KMS-11 (cell line): ENCODE measurements around the gene KCNB1.

Experiments used
- H2AFZ ChIP-seq: fragments of 200-600 bp; sonication (generic); 2 replicates; pipeline ENCODE4 v1.6.1; 2016; ENCODE audit warnings: antibody characterized with exemption, mixed run types, low read depth
- H3K27ac ChIP-seq: fragments of 200-600 bp; sonication (generic); 2 replicates; pipeline ENCODE4 v1.6.1; 2016; ENCODE audit warnings: mild to moderate bottlenecking, mixed run types
- H3K27me3 ChIP-seq: fragments of 200-600 bp; sonication (generic); 2 replicates; pipeline ENCODE4 v1.6.1; 2017; ENCODE audit warnings: mild to moderate bottlenecking, low read depth, mixed run types, moderate library complexity; ENCODE audit not compliant: insufficient read depth
- H3K36me3 ChIP-seq: fragments of 200-600 bp; sonication (generic); 2 replicates; pipeline ENCODE4 v1.6.1; 2017; ENCODE audit warnings: mild to moderate bottlenecking, mixed run types; ENCODE audit not compliant: insufficient read depth
- H3K4me1 ChIP-seq: fragments of 200-600 bp; sonication (generic); 2 replicates; pipeline ENCODE4 v1.6.1; 2016; ENCODE audit warnings: mild to moderate bottlenecking, low read depth, mixed run types; ENCODE audit not compliant: poor library complexity, severe bottlenecking
- H3K4me2 ChIP-seq: fragments of 200-600 bp; sonication (generic); 2 replicates; pipeline ENCODE4 v1.7.0; 2016; ENCODE audit warnings: mild to moderate bottlenecking, mixed run types
- H3K4me3 ChIP-seq: fragments of 200-600 bp; sonication (generic); IDR thresholded peaks from 2 replicates; pipeline ENCODE4 v1.6.1; 2017; ENCODE audit warnings: low read depth, low read length, mixed read lengths; ENCODE audit not compliant: insufficient read depth
- H3K79me2 ChIP-seq: fragments of 200-600 bp; sonication (generic); 2 replicates; pipeline ENCODE4 v1.6.1; 2016; ENCODE audit warnings: low read depth, mixed run types; ENCODE audit not compliant: insufficient read depth
- H3K9ac ChIP-seq: fragments of 200-600 bp; sonication (generic); 2 replicates; pipeline ENCODE4 v1.6.1; 2016; ENCODE audit warnings: mild to moderate bottlenecking, mixed run types
- H4K20me1 ChIP-seq: fragments of 200-600 bp; sonication (generic); 2 replicates; pipeline ENCODE4 v1.6.1; 2016; ENCODE audit warnings: mild to moderate bottlenecking, mixed run types; ENCODE audit not compliant: insufficient read depth
- TF ChIP-seq, protein P1 (sequence below): fragments of 200-600 bp; sonication (generic); conservative IDR thresholded peaks from 2 replicates; pipeline ENCODE4 v1.6.1; 2017; ENCODE audit warnings: low read depth, mild to moderate bottlenecking, antibody characterized with exemption, low read length, moderate library complexity, mixed read lengths

The KCNB1 gene

DNA sequence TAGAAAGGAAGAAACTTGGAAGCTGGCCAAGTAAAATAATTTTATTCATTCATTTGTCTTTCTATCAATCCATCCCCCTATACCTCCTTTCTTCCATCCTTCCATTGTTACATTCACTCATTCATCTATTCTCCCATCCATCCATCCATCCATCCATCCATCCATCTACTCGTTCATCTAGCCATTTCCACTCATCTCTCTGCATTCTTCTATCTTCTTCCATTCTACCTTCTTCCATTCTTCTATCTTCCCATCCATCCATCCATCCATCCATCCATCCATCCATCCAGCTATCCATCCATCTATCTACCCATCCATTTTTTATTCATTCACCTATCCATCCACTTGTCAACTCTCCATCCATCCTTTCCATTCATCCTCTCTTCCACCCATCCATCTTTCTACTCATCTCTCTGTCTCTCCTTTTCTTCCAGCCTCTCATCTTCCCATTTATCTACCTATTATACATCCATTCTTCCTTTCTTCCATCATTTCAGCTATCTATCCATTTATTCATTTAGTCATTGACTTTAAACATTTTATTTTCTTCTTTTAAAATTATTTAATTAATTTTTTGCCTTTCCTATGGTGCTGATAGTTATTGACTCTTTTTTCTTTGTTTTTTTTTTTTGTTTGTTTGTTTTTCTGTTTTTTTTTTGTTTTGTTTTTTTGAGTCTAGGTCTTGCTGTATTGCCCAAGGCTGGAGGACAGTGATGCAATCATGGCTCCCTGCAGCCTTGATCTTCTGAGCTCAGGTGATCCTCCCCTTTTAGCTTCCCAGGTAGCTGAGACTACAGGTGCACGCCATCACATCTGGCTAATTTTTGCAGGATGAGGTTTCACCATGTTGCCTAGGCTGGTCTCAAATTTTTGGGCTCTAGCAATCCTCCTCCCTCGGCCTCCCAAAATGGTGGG, 151.5 kb downstream of the KCNB1 start:
- Histone ChIP-seq H3K4me2 (no peak overlapping the region), H3K27ac (no peak overlapping the region), H3K27me3 (no peaks in the 10 kb centered on the region), H3K36me3 (no peaks in the 10 kb centered on the region), H3K9ac (no peak overlapping the region), H3K79me2 (no peaks in the 10 kb centered on the region), H3K4me1 (no peaks in the 10 kb centered on the region), H3K4me3 (no peak overlapping the region), H2AFZ (no peak overlapping the region), H4K20me1 (no peaks in the 10 kb centered on the region)
- TF ChIP-seq, protein P1, sequence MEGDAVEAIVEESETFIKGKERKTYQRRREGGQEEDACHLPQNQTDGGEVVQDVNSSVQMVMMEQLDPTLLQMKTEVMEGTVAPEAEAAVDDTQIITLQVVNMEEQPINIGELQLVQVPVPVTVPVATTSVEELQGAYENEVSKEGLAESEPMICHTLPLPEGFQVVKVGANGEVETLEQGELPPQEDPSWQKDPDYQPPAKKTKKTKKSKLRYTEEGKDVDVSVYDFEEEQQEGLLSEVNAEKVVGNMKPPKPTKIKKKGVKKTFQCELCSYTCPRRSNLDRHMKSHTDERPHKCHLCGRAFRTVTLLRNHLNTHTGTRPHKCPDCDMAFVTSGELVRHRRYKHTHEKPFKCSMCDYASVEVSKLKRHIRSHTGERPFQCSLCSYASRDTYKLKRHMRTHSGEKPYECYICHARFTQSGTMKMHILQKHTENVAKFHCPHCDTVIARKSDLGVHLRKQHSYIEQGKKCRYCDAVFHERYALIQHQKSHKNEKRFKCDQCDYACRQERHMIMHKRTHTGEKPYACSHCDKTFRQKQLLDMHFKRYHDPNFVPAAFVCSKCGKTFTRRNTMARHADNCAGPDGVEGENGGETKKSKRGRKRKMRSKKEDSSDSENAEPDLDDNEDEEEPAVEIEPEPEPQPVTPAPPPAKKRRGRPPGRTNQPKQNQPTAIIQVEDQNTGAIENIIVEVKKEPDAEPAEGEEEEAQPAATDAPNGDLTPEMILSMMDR = no peak

DNA sequence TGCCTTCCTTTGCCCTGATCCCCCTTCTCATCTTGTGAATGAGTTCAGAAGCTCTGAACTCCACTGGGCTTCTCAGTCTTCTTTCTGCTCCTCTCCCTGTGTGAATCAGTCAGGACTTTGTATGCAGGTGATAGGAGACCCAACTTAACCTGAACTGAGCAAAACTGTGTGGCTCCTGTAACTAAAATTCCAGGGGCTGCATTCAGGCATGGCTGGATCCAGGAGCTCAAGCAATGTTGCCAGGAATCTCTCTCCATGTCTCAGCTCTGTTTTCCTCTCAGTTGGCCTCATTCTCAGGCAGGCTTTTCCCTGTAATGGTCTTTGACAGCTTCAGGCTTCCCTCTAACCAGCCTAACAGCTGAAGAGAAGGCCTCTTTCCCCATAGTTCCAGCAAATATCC, 153.7 kb downstream of the KCNB1 start:
- TF ChIP-seq, protein P1 = no peak
- H3K27ac ChIP-seq = no peak overlapping the region
- no peak overlapping the region for H3K4me2 ChIP-seq
- H3K79me2 ChIP-seq = no peaks in the 10 kb centered on the region
- no peaks in the 10 kb centered on the region for H4K20me1 ChIP-seq
- no peaks in the 10 kb centered on the region for H3K27me3 ChIP-seq
- peaks cover 6% of the 10 kb centered on the region for H3K4me1 ChIP-seq
- no peaks in the 10 kb centered on the region for H3K36me3 ChIP-seq
- H2AFZ ChIP-seq = no peak overlapping the region
- H3K9ac ChIP-seq = no peak overlapping the region
- no peak overlapping the region for H3K4me3 ChIP-seq

DNA sequence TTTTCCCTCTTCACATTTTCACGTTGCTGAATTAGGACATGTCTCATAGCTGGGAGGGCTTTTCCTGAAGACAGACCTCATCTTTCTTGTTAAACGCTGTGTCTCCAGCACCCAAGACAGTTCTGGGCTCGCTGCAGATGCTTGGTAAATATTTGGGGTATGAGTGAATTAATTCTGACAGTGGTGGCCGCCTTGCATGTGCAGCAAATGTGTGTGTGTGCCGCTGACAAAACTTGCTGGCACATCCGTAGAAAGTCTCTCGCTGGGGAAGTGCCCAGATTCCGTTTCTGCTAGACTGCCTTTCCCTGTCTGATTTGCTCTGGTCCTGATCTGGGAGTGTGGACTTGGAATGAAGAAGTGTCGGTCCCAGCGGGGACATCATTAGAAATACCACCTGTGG, 156.4 kb downstream of the KCNB1 start:
- no peaks in the 10 kb centered on the region for H3K27me3 ChIP-seq
- no peak overlapping the region for H3K4me2 ChIP-seq
- no peak overlapping the region for H2AFZ ChIP-seq
- no peaks in the 10 kb centered on the region for H3K36me3 ChIP-seq
- H3K79me2 ChIP-seq = no peaks in the 10 kb centered on the region
- no peak overlapping the region for H3K27ac ChIP-seq
- H3K4me3 ChIP-seq = no peak overlapping the region
- peaks cover 16% of the 10 kb centered on the region for H3K4me1 ChIP-seq
- TF ChIP-seq, protein P1 = no peak
- no peak overlapping the region for H3K9ac ChIP-seq
- no peaks in the 10 kb centered on the region for H4K20me1 ChIP-seq

DNA sequence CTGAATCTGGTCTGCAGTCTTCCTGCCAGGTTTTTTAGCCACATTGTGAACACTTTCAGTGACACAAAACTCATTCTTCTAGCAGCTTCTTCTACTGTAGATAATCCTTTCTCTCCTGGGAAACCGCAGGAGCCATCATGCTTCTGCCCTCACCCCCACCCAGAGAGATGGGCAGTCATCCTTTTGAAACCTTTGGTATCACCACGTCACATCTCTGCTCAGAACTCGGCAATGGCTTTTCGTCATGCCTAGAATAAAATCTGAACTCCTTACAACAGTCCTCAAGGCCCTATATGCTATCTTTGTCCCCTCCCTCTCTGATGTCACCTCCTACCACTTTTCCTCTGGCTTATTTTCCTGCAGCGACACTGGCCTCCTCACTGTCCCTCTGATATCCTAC, 158.2 kb downstream of the KCNB1 start:
- Histone ChIP-seq H3K36me3 (no peaks in the 10 kb centered on the region), H3K4me2 (peak overlapping the region; percentile 45; the same call in 1 of the 2 replicates), H3K4me1 (peaks cover 16% of the 10 kb centered on the region), H4K20me1 (no peaks in the 10 kb centered on the region), H3K4me3 (no peak overlapping the region), H3K79me2 (no peaks in the 10 kb centered on the region), H3K9ac (peak overlapping the region; percentile 11; the same call in 1 of the 2 replicates), H2AFZ (peak overlapping the region; percentile 85), H3K27me3 (no peaks in the 10 kb centered on the region; the same call in 1 of the 2 replicates), H3K27ac (peak overlapping the region; percentile 56)
- TF ChIP-seq, protein P1 = no peak
